A549 (cell line): Measurements from ENCODE around the gene C10orf88.

ENCODE experiments used
- CTCF ChIP-seq: fragments of >200 bp; sonication (Bioruptor Twin); formaldehyde crosslinking; IDR thresholded peaks from 3 replicates; pipeline ENCODE4 v1.5.1; 2016
- EP300 ChIP-seq, 2 experiments: fragments of >200 bp; sonication (Bioruptor Twin); formaldehyde crosslinking; IDR thresholded peaks; 2 replicates in 1 of 2; 3 replicates in 1 of 2; pipeline ENCODE4 v1.6.1; 2016 to 2017
- HES2 ChIP-seq: fragments of >200 bp; sonication (Bioruptor Twin); formaldehyde crosslinking; IDR thresholded peaks from 2 replicates; pipeline ENCODE4 v1.6.1; 2016
- HMGXB4 ChIP-seq: fragments of 250-450 bp; sonication (Bioruptor Pico); IDR thresholded peaks from 2 replicates; pipeline ENCODE4 v1.5.0; 2021; ENCODE audit warnings: mild to moderate bottlenecking, moderate library complexity, borderline replicate concordance
- POLR2A ChIP-seq: IDR thresholded peaks from 2 replicates; pipeline ENCODE4 v1.6.1; 2012; ENCODE audit warnings: mild to moderate bottlenecking, low read length
- REST ChIP-seq: fragments of 200-600 bp; sonication (generic); IDR thresholded peaks from 2 replicates; pipeline ENCODE4 v1.6.1; 2016; ENCODE audit warnings: antibody characterized with exemption, mild to moderate bottlenecking, moderate library complexity
- RFX5 ChIP-seq: fragments of 450-650 bp; IDR thresholded peaks from 2 replicates; pipeline ENCODE4 v1.7.1; 2014; ENCODE audit warnings: antibody characterized with exemption, mild to moderate bottlenecking, moderate library complexity
- SREBF2 ChIP-seq: fragments of 450-650 bp; IDR thresholded peaks from 2 replicates; pipeline ENCODE4 v1.6.1; 2014; ENCODE audit warnings: mild to moderate bottlenecking, moderate library complexity

GRCh38 chr10:123001370-123001769, 47.3 kb upstream of the C10orf88 start:
- TF ChIP-seq POLR2A = no peak
- no peak for TF ChIP-seq SREBF2
- TF ChIP-seq CTCF = no peak
- TF ChIP-seq EP300 (IDR thresholded peaks at IDR 0.05) = no peak
- no peak for TF ChIP-seq REST
- no peak for TF ChIP-seq HMGXB4 (CRISPR knock-in tag)
- TF ChIP-seq HES2 = no peak
- no peak for TF ChIP-seq RFX5
